Large intestine (tissue), 3 donors: ENCODE measurements around the gene APC2. TPM values are rescaled to one million over a fixed set of nuclear protein-coding genes. Genes with fewer than 3 reads are reported as not detected.

Source experiments
- DNase-seq, 2 donors: peaks; one replicate each; pipeline versions ENCODE4 v3.0.0 to v3.0.0-alpha.2; 2013
- H3K27ac ChIP-seq: one replicate; pipeline ENCODE4 v1.5.1; 2013; ENCODE audit warnings: low read length
- H3K27me3 ChIP-seq: 2 replicates; pipeline ENCODE4 v1.6.1; 2013; ENCODE audit warnings: low read length; ENCODE audit not compliant: control insufficient read depth, insufficient read depth
- H3K36me3 ChIP-seq: 2 replicates; pipeline ENCODE4 v1.6.1; 2013; ENCODE audit warnings: low read length; ENCODE audit not compliant: control insufficient read depth, insufficient read depth
- H3K4me1 ChIP-seq: one replicate; pipeline ENCODE4 v1.6.1; 2013; ENCODE audit warnings: low read length; ENCODE audit not compliant: control insufficient read depth, insufficient read depth
- H3K4me3 ChIP-seq: one replicate; pipeline ENCODE4 v1.5.1; 2013; ENCODE audit warnings: low read length
- H3K9me3 ChIP-seq: one replicate; pipeline ENCODE4 v1.6.1; 2013; ENCODE audit warnings: mild to moderate bottlenecking, low read depth, low read length, moderate library complexity; ENCODE audit not compliant: control insufficient read depth
- WGBS: methylation state at CpG from one replicate; pipeline ENCODE4 v1.1.5; 2013; ENCODE audit warnings: low lambda C conversion rate; ENCODE audit not compliant: insufficient coverage; 5-methylcytosine and 5-hydroxymethylcytosine counted together
- polyA plus RNA-seq: library from polyadenylated mRNA; unstranded; fragments of 120-200 nt; gene quantifications from one replicate; pipeline ENCODE4 v1.2.1, GENCODE V29; 2013

APC2 gene
- polyA plus RNA-seq, 1 donor, result 5.6 TPM

DNA sequence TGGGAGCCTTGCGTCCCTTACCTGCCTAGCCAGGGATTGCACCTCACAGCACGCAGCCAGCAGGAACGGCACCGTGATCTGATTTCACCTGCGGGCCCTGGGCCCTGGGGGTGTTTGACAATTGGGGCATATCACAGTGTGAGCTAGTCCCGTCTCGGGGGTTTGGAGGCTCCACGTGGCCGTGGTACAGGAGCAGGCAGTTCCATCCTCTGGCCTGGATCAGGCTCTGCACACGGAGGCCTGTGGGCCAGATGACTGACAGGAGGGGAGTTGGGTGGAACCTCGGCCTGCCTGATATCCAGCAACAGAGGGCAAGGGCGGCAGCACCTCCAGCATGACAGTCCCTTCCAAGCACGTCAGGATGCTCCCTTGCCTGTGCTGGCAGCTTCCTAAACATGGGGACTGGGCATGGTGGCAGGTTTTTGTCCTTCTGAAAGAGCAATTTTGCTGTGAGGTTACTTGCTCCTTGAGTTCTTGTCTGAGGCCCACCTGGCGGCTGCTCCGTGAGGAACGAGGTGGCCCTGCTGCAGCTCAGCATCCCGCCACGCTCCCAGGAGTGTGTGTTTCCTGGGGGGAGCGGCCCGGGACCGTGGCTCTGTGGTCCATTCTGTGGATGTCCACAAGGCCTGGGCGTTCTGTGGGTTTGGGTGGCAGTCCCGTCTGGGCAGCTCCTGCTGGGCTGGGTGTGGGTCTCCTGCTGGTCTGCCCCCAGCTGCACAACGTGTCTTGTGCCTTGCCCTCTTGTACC lies 18.0 kb upstream of the APC2 start:
- no peak for DNase-seq
- WGBS, result no CpG with 5 or more reads among the region's 24 CpGs

DNA sequence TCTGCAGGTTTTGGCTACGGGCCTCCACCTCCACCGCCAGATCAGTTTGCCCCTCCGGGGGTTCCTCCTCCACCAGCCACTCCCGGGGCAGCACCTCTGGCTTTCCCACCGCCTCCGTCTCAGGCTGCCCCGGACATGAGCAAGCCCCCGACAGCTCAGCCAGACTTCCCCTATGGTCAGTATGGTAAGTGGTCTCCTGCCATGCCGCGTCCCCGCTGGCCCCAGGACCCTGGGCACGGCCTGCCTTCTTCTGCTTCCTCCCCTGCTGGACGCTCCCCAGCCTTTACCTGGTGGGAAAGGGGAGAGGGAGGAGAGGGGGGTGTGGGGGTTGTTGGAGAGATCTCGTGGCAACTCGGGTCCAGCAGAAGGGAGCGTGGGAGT lies 17.4 kb upstream of the APC2 start:
- no peak for DNase-seq
- WGBS, result no CpG with 5 or more reads among the region's 16 CpGs

More for the DNA sequence above, 18.0 kb upstream of the APC2 start:
- peaks cover 6% of the 10 kb centered on the region for H3K4me1 ChIP-seq
- H3K36me3 ChIP-seq, result peaks cover 79% of the 10 kb centered on the region
- no peaks in the 10 kb centered on the region for H3K27me3 ChIP-seq
- H3K4me3 ChIP-seq, result no peak overlapping the region
- peaks cover 17% of the 10 kb centered on the region for H3K9me3 ChIP-seq
- H3K27ac ChIP-seq, result no peak overlapping the region

DNA sequence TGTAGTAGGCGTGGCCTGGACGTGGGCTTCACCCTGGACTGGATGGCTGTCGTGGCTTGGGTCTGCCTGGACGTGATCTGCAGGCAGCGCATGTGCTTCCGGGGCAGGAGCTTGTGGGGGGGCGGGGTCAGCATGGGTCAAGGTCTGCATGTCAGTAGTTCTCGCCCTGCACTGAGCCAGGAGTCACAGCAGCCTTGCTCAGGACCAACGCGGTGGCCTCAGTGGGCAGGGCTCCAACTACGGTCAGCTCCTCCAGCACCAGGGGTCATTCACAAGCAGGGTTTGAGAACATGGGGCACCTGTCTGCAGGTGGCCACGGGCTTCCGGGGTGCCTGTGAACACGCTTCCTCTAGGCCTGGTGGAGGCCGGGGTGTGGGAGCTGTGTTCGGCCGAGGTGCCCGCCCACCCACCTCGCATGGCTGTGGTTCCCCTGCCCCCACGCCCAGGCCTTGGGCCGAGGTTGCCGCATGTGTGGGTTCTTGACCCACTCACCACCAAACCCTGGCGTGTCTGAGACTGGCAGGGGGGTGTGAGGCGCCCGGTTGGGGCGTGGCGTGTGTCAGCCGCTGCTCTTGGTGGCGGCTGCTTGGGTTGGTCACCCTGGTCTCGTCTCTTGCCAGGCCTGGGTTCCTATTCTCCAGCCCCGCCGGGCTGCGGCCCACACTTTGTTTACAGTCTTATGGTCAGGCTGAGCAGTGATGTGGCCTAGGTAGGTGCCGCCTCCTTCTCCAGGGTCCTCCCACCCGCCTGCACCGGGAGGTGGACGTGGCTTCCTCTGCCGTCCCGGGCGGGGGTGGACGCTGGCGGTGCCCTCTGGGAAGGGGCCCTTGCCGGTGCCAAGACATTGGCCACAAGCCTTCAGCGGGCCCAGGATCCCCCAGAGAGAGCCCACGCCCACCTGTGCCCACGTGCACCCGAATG lies 16.5 kb upstream of the APC2 start:
- WGBS, result no CpG with 5 or more reads among the region's 47 CpGs
- Histone ChIP-seq H3K36me3 (peaks cover 66% of the 10 kb centered on the region), H3K4me1 (peaks cover 10% of the 10 kb centered on the region), H3K27ac (no peak overlapping the region), H3K4me3 (no peak overlapping the region), H3K9me3 (peaks cover 17% of the 10 kb centered on the region), H3K27me3 (no peaks in the 10 kb centered on the region)
- DNase-seq, result no peak

More for the DNA sequence above, 17.4 kb upstream of the APC2 start:
- Histone ChIP-seq H3K9me3 (peaks cover 17% of the 10 kb centered on the region), H3K27me3 (no peaks in the 10 kb centered on the region), H3K4me1 (peaks cover 6% of the 10 kb centered on the region), H3K36me3 (peaks cover 75% of the 10 kb centered on the region), H3K4me3 (no peak overlapping the region), H3K27ac (no peak overlapping the region)

DNA sequence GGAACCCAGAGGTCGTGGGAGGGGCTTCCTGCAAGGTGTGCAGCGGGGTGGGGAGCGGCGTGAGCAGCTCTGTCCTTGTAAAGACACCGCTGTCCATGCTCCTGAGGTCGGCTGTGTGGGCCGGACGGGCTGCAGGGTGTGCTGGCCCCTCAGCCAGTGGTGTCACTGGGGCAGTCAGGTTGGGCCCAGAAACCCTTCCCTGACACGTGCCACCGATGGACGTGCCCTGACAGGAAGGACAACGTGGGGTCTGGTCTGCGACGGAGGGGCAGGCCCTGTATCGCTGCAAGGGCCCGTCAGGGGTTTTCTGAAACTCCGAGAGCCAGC lies 15.9 kb upstream of the APC2 start:
- Histone ChIP-seq H3K36me3 (peaks cover 60% of the 10 kb centered on the region), H3K4me1 (peaks cover 10% of the 10 kb centered on the region), H3K27me3 (no peaks in the 10 kb centered on the region), H3K27ac (no peak overlapping the region), H3K9me3 (peaks cover 14% of the 10 kb centered on the region), H3K4me3 (no peak overlapping the region)
- no CpG with 5 or more reads among the region's 17 CpGs for WGBS
- DNase-seq, result no peak

DNA sequence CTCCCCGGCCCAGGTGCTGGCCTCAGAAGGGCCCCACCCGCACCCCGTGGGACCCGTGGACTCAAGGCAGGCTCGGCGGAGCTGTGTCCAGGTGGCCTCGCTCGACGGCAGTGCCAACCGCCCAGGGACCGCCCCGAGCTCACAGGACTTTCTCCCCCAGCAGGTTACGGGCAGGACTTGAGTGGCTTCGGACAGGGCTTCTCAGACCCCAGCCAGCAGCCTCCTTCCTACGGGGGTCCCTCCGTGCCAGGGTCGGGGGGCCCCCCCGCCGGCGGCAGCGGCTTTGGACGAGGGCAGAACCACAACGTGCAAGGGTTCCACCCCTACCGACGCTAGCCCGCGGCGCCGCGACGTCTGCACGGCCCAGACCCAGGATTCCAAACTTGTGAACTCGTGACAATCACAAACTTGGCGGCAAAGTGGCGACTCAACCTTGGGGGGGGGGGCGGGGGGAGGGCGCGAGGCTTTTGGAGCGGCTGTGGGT lies 15.3 kb upstream of the APC2 start:
- Histone ChIP-seq H3K27ac (no peak overlapping the region), H3K4me3 (no peak overlapping the region), H3K9me3 (peaks cover 13% of the 10 kb centered on the region), H3K27me3 (no peaks in the 10 kb centered on the region), H3K4me1 (peaks cover 9% of the 10 kb centered on the region), H3K36me3 (peaks cover 57% of the 10 kb centered on the region)
- no CpG with 5 or more reads among the region's 39 CpGs for WGBS
- DNase-seq, result no peak

DNA sequence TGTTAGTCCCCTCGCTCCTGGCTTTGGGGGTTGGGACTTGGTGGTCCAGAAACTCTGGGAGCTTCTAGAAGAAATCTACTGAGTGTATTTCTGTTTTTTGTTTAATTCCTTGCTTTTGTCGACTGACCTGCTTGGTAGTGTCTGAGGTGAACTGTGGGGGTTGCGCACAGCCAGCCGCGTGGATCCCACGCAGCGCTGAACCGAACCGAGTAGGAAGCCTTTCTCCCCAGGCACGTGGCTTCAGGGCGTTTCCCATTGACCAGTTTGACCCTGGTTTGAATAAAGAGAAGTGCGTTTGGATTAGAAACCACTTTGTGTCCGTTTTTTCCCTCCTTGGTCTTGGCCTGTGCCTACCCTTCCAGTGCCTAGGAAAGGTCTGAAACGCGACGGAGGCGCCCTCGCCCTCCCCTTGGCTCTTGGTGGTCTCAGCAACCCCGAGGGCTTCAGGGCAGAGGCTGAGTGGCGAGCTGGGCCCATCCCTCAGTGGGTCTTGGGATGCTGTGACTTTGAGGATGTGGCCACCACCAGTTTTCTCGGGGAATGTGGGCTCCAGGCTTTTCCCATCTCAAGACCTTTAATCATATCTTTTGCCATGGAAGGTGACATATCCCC lies 14.4 kb upstream of the APC2 start:
- H3K4me3 ChIP-seq, result no peak overlapping the region
- DNase-seq, result no peak
- H3K36me3 ChIP-seq, result peaks cover 57% of the 10 kb centered on the region
- no peaks in the 10 kb centered on the region for H3K27me3 ChIP-seq
- peaks cover 12% of the 10 kb centered on the region for H3K4me1 ChIP-seq
- H3K9me3 ChIP-seq, result peaks cover 13% of the 10 kb centered on the region
- WGBS, result no CpG with 5 or more reads among the region's 21 CpGs
- H3K27ac ChIP-seq, result no peak overlapping the region

DNA sequence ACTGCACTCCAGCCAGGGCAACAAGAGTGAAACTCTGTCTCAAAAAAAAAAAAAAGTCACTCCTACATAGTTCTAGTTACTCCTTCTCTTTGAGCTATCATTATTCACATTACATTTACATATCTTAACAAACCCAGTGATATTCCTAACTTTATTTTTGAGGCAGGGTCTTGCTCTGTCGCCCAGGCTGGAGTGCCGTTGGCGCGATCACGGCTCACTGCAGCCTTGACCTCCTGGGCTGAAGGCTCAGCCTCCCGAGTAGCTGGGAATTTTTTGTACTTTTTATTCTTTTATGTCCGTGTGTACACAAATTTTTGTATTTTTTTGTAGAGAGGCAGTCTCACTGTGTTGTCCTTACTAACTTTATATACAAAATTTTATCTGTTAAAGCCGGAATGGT lies 12.3 kb upstream of the APC2 start:
- H3K36me3 ChIP-seq, result peaks cover 59% of the 10 kb centered on the region
- DNase-seq, result no peak
- H3K4me3 ChIP-seq, result peak overlapping the region; percentile 80
- peak overlapping the region; percentile 67 for H3K27ac ChIP-seq
- H3K27me3 ChIP-seq, result no peaks in the 10 kb centered on the region
- H3K4me1 ChIP-seq, result peaks cover 15% of the 10 kb centered on the region
- 50% methylated on average over 2 of the region's 8 CpGs for WGBS
- H3K9me3 ChIP-seq, result peaks cover 13% of the 10 kb centered on the region

DNA sequence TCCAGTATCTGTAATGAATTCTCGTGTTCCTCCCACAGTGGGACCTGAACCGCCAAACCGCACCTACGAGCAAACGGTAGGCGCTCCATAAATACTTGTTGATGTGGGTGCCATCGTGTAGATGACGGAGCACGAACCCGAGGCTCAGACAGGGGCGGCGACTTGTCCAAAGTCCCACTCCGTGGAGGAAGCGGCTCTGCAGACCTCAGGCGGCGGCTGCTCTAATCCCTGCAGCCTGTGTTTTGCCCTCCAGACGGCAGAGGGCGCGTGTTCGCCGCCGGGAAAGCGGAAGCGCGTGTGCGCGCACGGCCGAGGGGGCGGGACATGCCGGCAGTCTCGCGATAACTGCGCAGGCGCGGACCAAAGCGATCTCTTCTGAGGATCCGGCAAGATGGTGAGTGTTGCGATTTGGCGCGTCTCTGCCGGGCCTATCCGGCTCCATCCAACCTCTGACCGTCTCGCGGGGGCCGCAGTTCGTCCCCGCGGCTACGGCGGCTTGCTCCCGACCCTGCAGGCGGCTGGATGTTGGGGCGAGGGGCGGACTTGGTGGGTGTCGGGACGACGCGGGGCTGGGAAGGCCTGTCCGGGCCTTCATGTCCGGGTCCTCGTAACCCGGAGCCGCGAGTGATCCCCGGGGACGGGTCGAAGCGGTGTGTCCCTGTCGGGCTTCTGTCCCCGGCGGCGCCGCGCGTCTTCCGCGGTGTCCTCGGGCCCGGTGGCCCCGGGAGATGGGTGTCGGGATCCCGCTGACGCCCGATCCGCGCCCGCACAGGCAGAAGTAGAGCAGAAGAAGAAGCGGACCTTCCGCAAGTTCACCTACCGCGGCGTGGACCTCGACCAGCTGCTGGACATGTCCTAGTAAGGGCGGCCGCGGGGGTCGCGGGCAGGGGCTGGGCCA lies 11.6 kb upstream of the APC2 start, which contains the start of gene RPS15:
Gene RPS15 (plus strand): TSS at position 362 of the 898 bp plus-strand sequence. CDS start 30 bp downstream, at position 392.
- H3K4me3 ChIP-seq, result peak within 1 kb of the TSS; percentile 80
- DNase-seq, result peak; percentile 98 to 99
- peaks cover 52% of the 10 kb centered on the region for H3K36me3 ChIP-seq
- no CpG with 5 or more reads among the region's 100 CpGs for WGBS
- H3K9me3 ChIP-seq, result peaks cover 13% of the 10 kb centered on the region
- peak within 1 kb of the TSS; percentile 68 for H3K27ac ChIP-seq
- H3K4me1 ChIP-seq, result peaks cover 15% of the 10 kb centered on the region
- H3K27me3 ChIP-seq, result no peaks in the 10 kb centered on the region

DNA sequence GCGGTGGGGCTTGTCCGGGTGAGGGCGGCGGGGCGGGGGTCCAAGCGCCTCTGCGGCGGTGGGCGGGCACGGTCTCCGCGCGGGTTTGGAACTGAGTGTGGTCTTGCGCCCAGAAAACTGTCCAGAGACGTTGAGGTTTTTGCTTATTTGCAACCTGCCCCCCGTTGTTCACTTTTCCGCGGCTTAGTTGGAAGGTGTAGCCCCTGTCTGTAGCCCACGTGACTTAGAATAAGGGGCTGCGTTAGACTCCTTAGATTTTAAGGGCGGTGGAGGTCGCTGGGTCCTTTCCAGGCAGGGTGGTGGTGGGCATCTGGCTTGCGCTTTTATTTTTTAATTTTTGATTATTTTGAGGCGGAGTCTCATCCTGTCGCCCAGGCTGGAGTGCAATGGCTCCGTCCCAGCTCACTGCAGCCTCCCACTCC lies 11.0 kb upstream of the APC2 start:
- WGBS, result no CpG with 5 or more reads among the region's 26 CpGs
- Histone ChIP-seq H3K4me3 (peak overlapping the region; percentile 80), H3K36me3 (peaks cover 46% of the 10 kb centered on the region), H3K27ac (no peak overlapping the region), H3K27me3 (no peaks in the 10 kb centered on the region), H3K9me3 (peaks cover 9% of the 10 kb centered on the region), H3K4me1 (peaks cover 16% of the 10 kb centered on the region)
- no peak for DNase-seq
